Measurements from ENCODE around the gene PNMA8A. TPM values are rescaled to one million over a fixed set of nuclear protein-coding genes. Genes with fewer than 3 reads are reported as not detected.

Gene PNMA8A
- total and polyA plus RNA-seq, 2 of the 8 experiments (the other 6 are each of a cell fraction or from before 2014, with no cell fraction given): 10.0 to 22.8 TPM

- Histone ChIP-seq H2BK120ac (replicated peaks; ENCODE audit: low read depth, low read length) (no peak within 1 kb of the TSS), H2BK20ac (ENCODE audit: low read length) (no peak within 1 kb of the TSS; the same call in 1 of the 2 replicates), H3K56ac (replicated peaks; ENCODE audit: insufficient read length, low read depth, low read length) (no peak within 1 kb of the TSS), H4K5ac (ENCODE audit: insufficient read length, low read depth, low read length) (no peak within 1 kb of the TSS), H3K4ac (replicated peaks; ENCODE audit: insufficient read length, low read depth, low read length) (peak within 1 kb of the TSS; percentile 33), H3K27ac (ENCODE audit: low read depth, low read length) (no peak within 1 kb of the TSS), H3K36me3 (ENCODE audit: control insufficient read depth in 2 of 4, insufficient read depth in 4 of 4, low read length in 3 of 4) (no peaks in the 10 kb centered on the region), H4K8ac (ENCODE audit: extremely low read depth, insufficient read depth, low read length) (no peak within 1 kb of the TSS; the same call in 1 of the 2 replicates), H3K79me1 (ENCODE audit: low read depth, low read length) (no peaks in the 10 kb centered on the region), H3K79me2 (ENCODE audit: control insufficient read depth in 1 of 2, insufficient read depth in 2 of 2, low read length in 2 of 2) (no peaks in the 10 kb centered on the region), H3K4me3 (ENCODE audit: extremely low read depth in 1 of 4, insufficient read depth in 2 of 4, low read depth in 3 of 4, low read length in 4 of 4) (peak within 1 kb of the TSS; percentile 23 to 59 (median 36); a peak in 6 of 8 replicates), H3K9ac (replicated peaks in 1 of 4; ENCODE audit: extremely low read depth in 1 of 4, low read depth in 3 of 4, low read length in 3 of 4) (no peak within 1 kb of the TSS), H3K23me2 (ENCODE audit: low read depth, low read length) (peaks cover 10% of the 10 kb centered on the region; the same call in 1 of the 2 replicates), H3K18ac (ENCODE audit: extremely low read depth, low read length) (peak within 1 kb of the TSS; percentile 6; the same call in 1 of the 2 replicates), H4K91ac (replicated peaks; ENCODE audit: insufficient read length, low read length) (peak within 1 kb of the TSS; percentile 5), H2BK5ac (ENCODE audit: low read depth, low read length) (peak within 1 kb of the TSS; percentile 44; the same call in 1 of the 2 replicates), H3K23ac (ENCODE audit: insufficient read length) (no peak within 1 kb of the TSS), H3K4me2 (ENCODE audit: insufficient read depth in 1 of 2, low read depth in 2 of 2, low read length in 2 of 2) (peak within 1 kb of the TSS; percentile 47 to 83), H3K14ac (ENCODE audit: insufficient read length) (no peak within 1 kb of the TSS), H4K20me1 (replicated peaks in 1 of 2; ENCODE audit: control insufficient read depth in 1 of 2, insufficient read depth in 2 of 2, low read length in 2 of 2) (peaks cover 0 to 4% of the 10 kb centered on the region in 2 experiments), H2BK12ac (ENCODE audit: low read depth, low read length) (peak within 1 kb of the TSS; percentile 71; the same call in 1 of the 2 replicates), H2BK15ac (ENCODE audit: low read length) (0 out of 2 replicates have a peak within 1 kb of the TSS, but pooled peaks have one; percentile 83), H3K27me3 (replicated peaks in 1 of 4; ENCODE audit: control insufficient read depth in 3 of 4, extremely low read depth in 1 of 4, insufficient read depth in 3 of 4, low read length in 3 of 4) (peaks cover 17 to 49% (median 46%) of the 10 kb centered on the region in 4 experiments), H2AFZ (ENCODE audit: low read length) (peak within 1 kb of the TSS; percentile 76; the same call in 1 of the 2 replicates), H3K9me3 (ENCODE audit: insufficient read depth in 2 of 2, low read depth in 1 of 2, low read length in 1 of 2) (no peaks in the 10 kb centered on the region), H2AK5ac (ENCODE audit: low read depth, low read length) (no peak within 1 kb of the TSS), H3K4me1 (replicated peaks in 1 of 4; ENCODE audit: control insufficient read depth in 3 of 4, insufficient read depth in 4 of 4, low read length in 3 of 4) (peaks cover 5 to 24% (median 20%) of the 10 kb centered on the region in 4 experiments)
- DNase-seq (ENCODE audit: low read depth in 1 of 2, low spot score in 2 of 2) (peak; percentile 78 to 94), FAIRE-seq (peak; percentile 86)
- CTCF ChIA-PET (ENCODE audit: partially characterized antibody): interaction anchor here (0.7 to 4.1 kb wide), 12 partner anchors 8 to 216 kb away, joined by 3 to 24 read pairs (median 4); partner anchors contain the start of gene CCDC8
- WGBS, 2 experiments (ENCODE audit: extremely low coverage in 1 of 2, insufficient coverage in 1 of 2, insufficient read length in 1 of 2, insufficient replicate concordance in 2 of 2, low coverage in 1 of 2, low lambda C conversion rate in 2 of 2, missing lambda C conversion rate in 1 of 2): 2% methylated on average over 29 of the region's 29 CpGs; no CpG with 5 or more reads in 1 of the 2 experiments
- POLR2A ChIA-PET (ENCODE audit: partially characterized antibody): interaction anchor here (1.2 to 1.6 kb wide), 4 partner anchors 87 to 199 kb away, joined by 3 to 4 read pairs (median 3); partner anchors contain the start of gene HIF3A
- TF ChIP-seq NRF1 (IDR thresholded peaks at IDR 0.05; ENCODE audit: low read depth, low read length) (peak; percentile 94), CBX5 (IDR thresholded peaks at IDR 0.05; ENCODE audit: low read depth, low read length) (no peak), CHD2 (IDR thresholded peaks at IDR 0.05; ENCODE audit: low read length) (no peak), SIRT6 (IDR thresholded peaks at IDR 0.05; ENCODE audit: low read length) (no peak), CTCF (IDR thresholded peaks at IDR 0.05; ENCODE audit: control extremely low read depth in 1 of 3, insufficient read depth in 1 of 3, low read depth in 1 of 3, low read length in 3 of 3) (no peak), SIN3A (conservative IDR thresholded peaks at IDR 0.05 in 1 of 2, IDR thresholded peaks at IDR 0.05 in 1 of 2; ENCODE audit: low read depth in 1 of 2, low read length in 2 of 2) (0 out of 4 replicates have a peak, but pooled peaks of 1 of the 2 experiments have one; percentile 25), CREB1 (IDR thresholded peaks at IDR 0.05) (peak; percentile 37; the same call in 1 of the 2 replicates), CTBP2 (IDR thresholded peaks at IDR 0.05; ENCODE audit: borderline replicate concordance, insufficient read depth, insufficient read length, low read length) (no peak), YY1 (IDR thresholded peaks at IDR 0.05; ENCODE audit: low read depth, low read length) (no peak), POLR2AphosphoS5 (IDR thresholded peaks at IDR 0.05; ENCODE audit: low read depth, low read length) (no peak), NANOG (IDR thresholded peaks at IDR 0.05; ENCODE audit: insufficient read depth, low read depth, low read length, poor library complexity, severe bottlenecking) (no peak)
Observed at GRCh38 chr19:46495786-46496099, 24.4 kb upstream of the PNMA8A start, which contains the start of gene PNMA8B. Gene PNMA8B (minus strand): TSS chr19:46495867. CDS start chr19:46495465, 402 bp downstream.

All from H1 (cell line).